ENCODE results near the gene CDK5RAP3.

CDK5RAP3 gene

DNA sequence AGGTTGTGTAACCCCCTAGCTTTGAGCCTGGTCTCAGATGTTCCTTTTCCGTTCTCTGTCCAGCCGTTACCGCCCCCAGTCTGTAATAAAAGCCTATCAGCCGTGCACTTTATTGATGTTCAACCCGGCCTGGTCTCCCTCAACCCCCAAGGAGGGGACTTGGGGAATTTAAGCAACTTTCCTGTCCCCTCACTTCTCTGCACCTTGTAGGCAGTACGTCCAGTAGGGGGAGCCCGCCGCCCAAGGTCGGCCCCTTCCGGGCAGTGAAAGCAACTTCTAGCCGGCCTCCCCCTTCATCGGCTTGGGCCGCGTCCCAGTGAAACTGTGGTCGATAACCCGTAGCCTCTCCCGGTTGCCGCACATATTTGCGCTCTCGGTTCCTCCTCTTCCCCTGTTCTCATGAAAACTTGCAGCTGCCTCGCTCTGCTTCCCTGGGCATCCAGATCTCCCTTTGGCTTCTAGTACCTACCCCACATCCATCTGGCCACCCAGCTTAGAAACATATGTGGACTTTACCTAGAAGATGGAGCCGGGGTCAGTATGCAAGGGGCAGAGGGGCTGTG is 21.6 kb upstream of the CDK5RAP3 start:
- DNase-seq, result peak; percentile 91

DNA sequence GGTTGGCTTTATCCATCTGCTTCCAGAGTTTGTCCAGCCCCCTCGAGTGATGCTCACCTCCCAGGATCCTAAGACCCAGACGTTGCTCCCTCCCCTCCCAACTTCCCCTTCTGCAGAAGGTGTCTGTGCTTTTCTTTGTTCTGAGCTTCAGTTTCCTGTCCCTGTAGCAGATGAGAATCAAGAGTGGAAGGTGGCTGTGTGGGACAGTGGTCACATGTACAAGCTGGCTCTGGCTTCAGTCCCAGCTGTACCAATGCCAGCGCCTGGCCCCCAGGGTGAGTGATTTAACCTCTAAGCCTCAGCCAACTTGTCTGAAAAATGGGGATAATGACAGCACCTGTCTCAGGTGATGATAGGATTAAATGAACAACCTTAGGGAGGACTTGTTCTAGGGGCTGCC is 21.0 kb upstream of the CDK5RAP3 start:
- DNase-seq, result no peak

DNA sequence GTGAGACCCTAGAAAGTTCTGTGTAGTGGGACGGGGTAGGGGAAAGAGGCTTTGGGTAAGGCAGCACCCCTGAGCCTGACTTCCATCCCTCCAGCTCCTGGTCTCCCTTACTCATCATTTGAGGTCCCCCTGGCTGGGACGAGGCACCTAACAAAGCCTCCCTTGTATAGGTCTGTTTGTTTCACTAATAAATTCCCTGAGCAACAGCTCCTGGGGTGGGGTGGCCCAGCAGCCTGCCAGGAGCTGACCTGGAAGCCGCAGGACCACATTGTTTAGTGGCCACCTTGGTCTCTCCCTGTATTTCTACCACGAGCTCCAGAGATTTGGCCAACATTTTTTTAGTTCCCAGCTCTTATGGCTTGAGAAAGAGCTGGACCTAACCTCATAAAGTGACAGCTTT is 20.5 kb upstream of the CDK5RAP3 start:
- DNase-seq, result no peak

DNA sequence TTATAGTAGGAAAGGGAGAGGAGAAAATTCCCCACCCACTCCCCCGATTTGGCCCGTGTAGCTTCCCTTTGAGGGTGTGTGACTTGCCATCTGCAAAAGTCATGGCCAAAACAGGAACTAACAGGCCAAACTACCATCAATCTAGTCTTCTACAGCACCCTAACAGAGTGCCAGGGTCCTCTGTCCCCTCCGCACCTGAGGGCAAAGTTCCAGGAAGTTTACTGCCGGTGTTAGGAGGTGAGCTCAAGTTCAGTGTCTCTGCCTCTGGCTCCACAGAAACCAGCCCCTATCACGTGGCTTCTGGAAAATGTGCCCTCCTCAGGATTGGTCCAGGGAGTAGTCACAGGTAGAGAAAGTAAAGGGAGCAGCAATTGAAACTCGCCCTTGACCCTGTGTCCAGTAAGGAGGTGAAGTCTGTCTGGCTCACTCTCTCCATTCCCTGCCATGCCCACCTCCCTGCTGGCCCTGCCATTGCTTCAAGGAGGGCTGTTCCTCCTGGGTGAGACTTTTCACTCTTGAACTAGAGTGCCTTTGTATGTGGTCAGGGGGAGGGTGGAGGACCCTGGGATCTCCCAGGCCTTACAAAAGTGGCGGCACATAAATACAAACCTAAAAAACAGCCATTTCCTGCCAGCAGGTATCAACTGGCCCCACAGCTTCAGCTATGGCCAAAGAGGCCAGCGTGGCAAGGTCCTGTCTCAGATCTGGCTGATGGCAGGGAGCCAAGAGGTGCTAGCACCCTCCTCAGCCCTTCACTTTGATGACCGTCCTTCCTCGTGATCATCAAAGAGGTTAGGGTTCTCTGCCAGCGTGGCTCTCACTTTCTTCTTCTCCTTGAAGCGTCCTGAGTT is 18.5 kb upstream of the CDK5RAP3 start:
- no peak for DNase-seq

DNA sequence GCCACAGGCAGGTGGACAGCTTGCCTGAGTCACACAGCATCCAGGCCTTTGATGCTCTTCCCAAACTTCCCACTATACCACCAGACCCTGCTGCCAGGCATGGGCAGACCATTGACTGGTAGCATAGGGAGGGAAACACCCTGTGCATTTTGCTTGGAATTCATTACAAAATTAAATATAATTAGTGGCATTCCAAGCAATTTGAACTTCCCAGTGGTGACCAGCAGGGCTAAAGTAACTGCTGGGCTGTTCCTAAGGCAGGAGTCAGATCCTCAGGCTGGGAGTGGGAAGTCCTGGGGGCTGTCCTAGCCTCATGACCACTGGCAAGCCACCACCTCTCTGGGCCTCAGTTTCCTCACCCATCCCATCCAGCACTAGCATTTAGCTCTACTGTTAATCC is 17.0 kb upstream of the CDK5RAP3 start:
- no peak for DNase-seq

DNA sequence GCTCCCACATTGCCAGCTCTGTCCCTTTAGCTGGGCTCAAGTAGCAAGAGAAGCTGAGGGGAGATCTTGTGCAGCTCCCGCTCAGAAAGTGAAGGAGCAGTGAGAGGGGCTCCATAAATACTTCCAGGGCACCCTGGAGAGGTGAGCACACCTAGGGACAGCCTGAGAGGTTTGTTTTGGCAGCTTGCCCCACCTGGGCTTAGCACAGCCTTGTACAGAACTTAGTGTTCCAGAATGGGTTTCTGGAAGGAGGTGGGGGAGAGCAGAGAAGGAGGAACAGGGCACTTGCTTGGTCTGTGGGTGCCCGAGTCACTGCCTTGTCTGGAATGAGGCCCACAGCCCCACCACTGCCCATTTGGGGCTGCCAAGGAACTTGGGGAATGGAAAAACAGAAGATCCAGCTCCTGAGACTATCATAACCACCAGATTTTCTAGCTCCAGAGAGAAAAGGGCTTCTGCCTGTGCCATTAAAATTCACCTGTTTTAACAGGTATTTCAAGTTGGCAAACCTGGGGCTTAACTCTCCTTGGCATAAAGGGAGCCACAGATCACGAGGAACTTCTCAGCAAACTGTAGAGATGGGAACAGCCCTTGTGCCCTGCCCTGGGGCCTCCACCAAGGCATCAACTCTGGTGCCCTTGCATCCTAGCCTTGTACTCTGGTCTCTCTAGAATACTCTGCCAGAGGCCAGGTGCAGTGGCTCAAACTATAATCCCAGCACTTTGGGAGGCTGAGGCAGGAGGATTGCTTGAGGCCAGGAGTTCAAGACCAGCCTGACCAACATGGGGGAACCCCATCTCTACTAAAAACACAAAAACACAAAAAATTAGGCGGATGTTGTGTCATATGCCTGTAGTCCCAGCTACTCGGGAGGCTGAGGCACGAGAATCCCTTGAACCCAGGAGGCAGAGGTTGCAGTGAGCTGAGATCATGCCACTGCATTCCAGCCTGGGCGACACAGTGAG is 15.1 kb upstream of the CDK5RAP3 start:
- no peak for DNase-seq

DNA sequence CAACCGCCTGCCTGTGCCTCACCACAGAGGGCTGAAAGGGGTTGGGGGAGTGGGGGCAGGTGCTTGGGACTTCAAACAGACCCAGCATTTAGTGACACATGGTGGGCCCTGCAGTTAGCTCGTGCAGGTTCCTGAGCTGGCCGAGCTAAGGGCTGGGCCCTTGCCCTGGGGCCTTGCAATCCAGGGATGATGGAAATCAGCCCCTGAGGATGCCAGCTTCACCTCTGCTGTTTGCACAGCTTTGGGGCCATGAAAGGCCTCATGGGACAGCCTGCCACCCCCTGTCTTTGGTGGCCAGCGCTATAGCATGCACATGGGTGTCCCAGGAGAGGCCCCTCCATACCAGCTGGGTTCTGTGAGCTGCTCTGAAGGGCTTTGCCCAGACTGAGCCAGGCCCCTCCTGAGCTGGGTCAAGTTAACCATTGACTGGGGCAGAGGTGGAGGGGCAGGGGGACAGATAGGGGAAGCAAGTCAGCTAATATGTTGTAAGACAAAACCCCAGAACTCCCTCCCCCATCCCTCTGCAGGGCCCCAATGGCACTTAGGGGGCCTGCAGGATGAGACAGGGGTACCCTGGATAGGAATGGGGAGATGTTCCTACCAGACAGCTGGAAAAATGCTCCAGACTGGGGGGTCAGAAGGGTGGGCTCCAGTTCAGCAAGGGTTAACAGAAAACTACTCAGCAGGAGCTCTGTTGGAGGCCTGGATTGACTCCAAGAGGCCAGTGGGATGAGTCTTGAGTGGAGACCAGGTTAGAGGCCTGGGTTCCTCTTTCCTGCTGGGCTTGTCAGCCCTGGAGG is 13.9 kb upstream of the CDK5RAP3 start:
- DNase-seq, result no peak

DNA sequence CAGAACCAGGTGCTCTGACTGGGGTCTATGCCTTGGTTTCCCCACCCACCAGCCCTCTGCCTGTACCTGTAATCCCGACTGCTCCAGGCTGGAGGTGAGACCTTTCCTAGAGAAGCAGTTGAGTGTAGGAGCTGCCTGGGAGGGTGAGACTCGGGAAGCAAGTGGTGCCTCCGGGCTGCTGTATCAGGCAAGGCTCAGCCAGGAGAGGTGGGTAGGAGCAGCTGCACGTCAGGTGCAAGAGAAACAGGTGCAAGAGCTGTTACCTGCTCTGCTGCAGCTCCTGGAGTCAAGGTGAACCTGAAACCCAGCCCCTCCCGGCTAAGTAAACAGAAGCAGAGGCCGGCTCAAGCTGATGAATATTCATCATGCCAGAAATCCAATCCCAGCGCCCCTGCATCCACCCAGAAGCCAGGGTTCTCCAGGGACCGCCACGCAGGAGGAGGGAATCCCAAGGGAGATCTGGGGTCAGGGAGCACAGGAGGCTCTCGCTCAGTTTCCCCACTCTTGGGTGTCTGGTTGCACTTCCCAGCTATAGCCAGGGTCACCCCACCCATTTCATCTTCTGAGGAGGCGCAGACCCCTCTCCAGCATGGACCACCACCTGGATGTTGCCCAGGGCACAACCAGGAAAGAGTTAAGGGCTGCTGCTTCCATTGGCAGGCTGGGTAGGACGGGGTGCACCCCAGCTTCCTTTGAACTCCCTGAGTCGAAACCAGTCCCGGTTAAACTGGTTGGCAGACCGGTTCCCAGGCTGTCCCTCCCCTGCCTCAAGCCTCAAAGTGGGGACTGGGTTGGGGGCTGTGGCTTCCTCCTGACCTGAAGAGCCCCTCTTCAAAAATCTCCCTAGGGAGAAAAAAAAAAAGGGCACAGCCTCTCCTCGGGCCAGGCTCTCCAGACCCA is 13.1 kb upstream of the CDK5RAP3 start, which contains the start of gene PRR15L:
TSS of gene PRR15L (minus strand) at position 293 of the 900 bp plus-strand sequence. CDS start 4,649 bp downstream, outside the sequence.
- no peak for DNase-seq

DNA sequence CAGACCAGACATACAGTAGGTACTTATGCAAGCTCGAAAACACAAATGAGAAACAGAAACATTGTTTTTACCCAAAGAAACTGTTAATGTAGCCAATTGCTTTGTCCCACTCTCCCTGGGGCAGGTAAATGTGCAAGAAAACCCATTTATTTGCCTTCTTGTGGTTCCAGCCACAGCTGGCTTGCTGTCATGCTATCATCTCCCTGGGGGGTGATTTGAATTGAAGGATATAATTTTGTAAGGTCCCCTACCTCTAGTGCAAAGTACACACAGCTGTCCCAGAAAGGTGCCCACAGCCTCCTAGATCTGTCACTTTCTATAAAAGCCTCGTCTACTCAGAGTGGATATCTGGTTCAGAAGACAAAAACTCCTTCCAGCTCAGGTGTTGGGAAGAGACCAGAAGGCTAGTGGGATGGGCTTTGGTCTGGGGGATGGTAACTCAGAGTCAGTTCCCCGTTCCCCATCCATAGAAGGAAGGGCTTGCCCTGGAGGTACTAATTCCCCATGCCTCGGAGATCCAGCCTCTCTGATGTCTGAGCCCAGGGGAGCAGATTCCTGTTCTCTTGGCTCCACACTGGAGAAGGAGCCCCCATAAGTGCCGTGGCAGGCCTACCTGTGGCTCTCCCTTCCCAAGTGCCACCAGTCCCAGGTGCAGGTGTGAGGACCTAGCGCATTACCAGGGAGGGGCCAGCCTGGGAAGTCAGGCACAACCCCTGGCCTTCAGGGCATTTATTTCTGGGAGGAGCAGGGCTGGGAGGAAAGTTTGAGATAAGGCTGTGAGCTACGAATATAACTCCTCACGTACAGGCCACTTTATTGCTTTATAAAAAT is 10.9 kb upstream of the CDK5RAP3 start:
- DNase-seq, result no peak

DNA sequence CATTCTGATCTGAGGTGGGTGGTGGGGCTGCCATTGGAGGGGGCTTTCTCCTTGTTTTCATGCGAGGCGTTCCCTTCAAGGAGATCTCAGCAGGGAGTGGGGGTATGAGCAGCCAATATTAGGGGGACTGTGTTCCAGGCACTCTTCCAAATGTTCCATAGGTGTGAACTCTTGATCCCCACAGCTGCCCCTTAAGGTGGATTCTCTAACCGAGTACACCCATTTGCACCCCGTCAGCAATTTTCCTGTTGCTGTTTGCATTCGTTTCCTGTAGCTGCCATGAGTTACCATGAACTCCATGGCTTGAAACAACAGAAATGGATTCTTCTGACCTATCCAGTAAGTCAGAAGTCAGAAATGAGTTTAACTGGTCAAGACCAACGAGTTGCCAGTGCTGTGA is 9.5 kb upstream of the CDK5RAP3 start:
- DNase-seq, result no peak

DNA sequence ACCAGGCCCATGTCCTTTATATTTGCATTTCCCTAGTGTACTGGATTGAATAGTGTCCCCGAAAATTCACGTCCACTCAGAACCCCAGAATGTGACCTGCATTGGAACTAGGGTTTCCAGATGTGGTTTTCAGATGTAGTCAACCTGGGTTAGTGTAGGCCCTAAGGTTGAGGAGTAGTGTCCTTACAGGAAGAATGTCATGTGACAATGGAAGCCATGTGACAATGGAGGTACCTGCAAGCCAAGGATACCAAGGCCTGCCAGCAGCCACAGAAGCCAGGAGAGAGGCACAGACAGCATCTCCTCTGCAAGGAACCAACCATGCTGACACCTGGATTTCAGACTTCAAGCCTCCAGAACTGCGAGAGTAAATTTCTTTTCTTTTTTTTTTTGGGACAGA is 8.0 kb upstream of the CDK5RAP3 start:
- no peak for DNase-seq

DNA sequence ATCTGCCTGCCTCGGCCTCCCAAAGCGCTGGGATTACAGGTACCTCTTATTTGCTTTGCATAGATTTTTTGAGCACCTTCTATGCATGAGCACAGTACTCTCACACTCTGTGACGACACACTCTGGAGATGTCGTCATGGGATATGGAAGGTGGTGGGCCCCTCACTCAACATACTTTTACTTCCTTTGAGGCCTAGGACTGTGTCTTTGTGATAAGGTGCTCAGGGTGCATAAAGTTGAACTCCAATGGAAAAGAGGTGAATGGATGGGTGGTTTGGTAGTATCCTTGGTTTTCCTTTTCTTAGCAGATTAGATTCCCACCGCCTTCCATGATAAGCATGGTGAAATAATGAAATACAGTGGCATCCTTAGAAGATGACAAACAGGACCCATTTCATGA is 6.1 kb upstream of the CDK5RAP3 start:
- DNase-seq, result no peak

DNA sequence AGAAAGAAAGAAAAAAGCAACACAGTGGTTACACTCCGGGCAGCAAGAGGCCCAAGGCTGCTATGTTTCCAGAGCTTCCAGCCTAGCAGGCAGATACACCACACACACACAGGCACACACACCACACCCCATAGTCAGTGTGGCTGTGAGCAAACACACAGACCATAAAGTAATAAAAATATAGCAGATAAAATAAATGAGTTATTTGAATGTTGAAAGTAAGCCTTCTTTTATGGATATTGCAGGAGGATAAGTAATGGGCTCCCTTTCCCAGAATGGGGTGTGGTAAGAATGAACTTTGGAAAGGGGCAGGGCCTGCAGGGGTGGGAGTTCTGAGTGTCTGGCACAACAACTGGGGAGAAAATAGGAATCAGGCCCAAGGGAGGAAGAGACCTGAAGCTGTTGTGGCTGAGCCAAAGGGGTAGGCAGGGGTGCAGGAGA is 4.8 kb upstream of the CDK5RAP3 start:
- no peak for DNase-seq

DNA sequence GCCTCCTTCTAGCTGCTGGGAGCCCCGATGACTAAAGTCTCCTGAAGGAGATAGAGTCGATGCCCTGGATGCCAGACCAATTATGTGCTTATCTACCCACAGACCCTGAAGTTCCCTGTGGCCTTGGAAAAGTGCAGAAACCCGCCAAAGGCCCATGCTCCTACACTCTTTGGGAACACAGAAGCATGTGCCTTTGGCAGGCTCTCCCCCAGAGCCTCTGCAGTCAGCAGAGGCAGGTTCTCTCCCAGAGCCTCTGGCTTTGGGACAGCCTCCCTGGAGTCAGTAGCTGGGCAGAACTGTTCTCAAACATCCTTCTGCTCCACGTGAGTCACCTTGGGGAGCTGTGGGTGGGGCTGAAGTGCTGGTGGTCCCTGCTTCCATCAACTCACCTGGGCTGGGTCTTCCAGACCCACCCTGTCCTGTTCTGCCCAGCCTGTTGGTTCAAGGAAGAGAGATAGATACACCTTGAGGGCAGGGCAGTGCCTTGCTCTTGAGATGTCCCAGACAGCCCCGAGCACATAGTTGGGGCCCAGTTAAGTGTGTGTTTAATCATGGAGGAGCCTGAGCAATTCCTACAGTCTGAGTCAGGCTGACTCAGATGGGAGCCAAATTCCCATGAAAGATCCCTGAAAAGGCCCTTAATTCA is 3.2 kb upstream of the CDK5RAP3 start:
- no peak for DNase-seq

DNA sequence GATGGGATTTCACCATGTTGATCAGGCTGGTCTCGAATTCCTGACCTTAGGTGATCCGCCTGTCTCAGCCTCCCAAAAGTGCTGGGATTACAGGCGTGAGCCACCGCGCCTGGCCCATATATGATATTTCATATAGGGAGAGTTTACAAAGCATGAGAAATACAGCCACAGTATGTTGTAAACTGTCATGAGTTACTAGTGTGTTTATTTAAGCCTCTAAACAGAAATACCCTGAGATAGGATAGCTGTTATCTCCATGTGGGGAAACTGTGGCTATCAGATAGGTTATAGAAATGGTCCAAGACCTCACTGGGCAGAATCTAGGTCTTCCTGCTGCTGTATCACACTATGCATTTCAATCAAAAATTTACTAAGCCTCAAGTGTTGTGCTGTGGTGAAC is 2.1 kb upstream of the CDK5RAP3 start:
- no peak for DNase-seq

DNA sequence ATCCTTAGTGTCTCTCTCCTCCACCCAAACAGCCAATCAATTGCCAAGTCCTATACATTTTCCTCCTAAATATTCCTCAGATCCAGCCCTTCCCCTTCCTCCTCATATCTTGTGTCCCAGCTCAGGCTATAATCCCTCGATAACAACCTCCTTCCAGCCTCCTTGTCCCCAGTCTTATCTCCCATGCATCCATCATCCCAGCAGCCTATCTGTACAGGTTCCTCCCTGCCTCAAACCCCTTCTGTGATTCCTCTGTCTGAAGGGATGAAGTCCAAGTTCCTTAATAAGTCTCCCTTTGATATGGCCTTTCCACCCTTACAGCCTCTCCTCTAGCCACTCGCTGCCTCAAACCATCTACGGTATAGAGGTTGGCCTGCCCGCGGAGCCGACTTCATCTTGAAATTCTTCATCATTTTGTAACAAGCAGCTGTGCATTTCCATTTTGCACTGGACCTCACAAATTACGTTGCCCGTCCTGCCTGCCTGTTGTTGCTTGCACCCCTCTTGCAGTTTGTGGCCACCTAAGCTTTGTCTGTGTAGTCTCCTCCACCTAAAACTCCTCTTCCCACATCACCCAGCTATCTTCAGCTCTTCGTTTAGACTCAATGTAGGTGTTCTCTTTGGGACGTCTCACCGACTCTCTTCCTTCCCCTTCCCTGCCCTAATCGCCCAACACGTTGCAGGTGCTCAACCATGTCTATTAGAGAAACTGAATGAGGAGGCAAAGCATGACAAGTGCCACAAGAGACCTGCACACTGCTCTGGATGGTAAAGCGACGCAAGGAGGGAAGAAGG is 786 bp upstream of the CDK5RAP3 start:
- DNase-seq, result no peak

DNA sequence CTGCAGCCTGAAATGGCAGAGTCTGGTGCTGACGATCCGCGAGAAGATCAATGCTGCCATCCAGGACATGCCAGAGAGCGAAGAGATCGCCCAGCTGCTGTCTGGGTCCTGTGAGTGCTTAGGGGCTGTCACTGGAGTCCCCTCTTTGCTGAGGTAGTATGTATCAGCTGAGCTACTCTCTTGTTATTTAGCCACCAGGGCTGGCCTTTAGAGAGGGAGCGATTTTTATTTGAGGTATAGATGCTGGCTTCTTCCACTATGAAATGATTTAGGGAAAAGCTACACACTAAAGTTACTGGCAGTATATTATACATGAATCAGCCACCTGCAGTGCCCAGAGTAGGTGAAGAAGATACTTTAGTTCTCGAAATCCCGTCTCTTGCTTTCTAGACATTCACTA is 2.6 kb downstream of the CDK5RAP3 start:
- no peak for DNase-seq

DNA sequence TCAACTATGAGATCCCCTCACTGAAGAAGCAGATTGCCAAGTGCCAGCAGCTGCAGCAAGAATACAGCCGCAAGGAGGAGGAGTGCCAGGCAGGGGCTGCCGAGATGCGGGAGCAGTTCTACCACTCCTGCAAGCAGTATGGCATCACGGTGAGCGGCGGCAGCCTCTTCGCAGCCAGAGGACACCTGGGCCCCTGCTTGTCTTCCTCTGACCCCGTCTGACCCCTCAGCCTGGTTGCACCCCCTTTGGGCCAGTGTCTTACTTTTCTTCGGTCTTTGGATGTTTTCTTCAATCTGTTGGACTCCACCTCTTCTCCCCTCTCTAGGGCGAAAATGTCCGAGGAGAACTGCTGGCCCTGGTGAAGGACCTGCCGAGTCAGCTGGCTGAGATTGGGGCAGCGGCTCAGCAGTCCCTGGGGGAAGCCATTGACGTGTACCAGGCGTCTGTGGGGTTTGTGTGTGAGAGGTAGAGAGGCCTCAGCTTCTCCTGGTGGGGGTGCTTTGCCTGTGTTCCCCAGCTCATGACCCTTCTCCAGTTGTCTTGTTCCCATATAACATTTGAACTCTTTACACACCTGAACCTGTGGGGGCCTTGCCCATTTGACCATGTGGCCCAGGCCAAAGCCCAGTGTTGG is 4.4 kb downstream of the CDK5RAP3 start:
- no peak for DNase-seq

DNA sequence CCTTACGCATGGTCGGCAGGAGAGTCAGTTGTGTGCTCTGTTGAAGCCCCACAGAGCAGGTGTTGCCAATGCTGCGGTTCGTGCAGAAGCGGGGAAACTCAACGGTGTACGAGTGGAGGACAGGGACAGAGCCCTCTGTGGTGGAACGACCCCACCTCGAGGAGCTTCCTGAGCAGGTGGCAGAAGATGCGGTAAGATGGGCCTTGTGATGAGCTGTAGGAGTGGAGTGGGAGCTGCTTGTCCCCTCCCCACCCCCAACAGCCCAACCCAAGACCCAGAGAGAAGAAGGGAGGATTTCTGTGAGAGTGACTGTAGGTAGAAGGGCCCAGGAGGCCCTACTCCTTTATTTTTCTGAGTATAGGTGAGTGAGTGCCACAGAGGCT is 4.9 kb downstream of the CDK5RAP3 start:
- no peak for DNase-seq
